ELF-1 (cell line): ENCODE measurements around the gene DDAH1.

ENCODE experiments used
- DNase-seq: peaks from one replicate; pipeline ENCODE4 v3.0.0-alpha.2; 2016; ENCODE audit warnings: low read depth, low spot score

The DDAH1 gene

DNA sequence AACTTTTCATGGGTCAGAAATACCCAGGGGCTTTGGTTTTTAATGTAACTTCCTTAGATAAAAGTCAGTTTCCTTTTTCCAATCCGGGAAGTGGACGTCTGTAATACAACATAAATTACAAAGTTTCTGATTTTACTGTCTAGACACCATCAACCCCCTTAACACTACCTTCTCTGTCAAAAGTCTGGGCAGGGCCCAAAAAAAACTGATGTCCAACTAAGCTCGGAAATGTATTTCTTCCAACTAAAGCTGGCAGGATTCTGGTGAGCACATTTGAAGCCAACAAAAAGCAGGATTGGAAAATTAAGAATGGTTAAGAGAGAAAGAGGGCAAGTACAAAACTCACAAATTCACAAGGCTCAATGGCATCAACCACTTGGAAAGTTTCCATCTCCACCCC, 24.3 kb downstream of the DDAH1 start:
- no peak for DNase-seq

DNA sequence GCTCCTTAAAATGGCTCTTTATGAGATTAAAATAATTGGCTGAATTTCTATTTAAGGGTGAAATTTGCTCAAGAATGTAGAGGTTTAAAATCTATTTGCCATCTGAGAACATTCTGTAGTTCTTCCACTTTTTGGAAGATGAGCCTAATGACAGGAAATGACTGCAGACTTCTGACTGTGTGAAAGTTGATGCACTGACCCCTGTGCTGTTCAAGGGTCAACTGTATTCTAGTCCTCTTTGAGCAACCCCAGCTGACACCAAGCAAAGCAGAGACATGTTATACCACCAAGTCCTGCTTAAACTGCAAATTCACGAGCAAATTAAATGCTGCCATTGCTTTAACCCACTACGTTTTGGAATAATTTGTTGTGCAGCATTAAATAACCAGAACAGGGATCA, 26.6 kb downstream of the DDAH1 start:
- DNase-seq, result no peak

GRCh38 chr1:85437139-85437538, 27.8 kb downstream of the DDAH1 start:
- DNase-seq, result no peak

- DNase-seq, result no peak
Measured at GRCh38 chr1:85433096-85433495, 31.9 kb downstream of the DDAH1 start.

GRCh38 chr1:85428471-85429089, 36.4 kb downstream of the DDAH1 start:
- DNase-seq, result no peak

GRCh38 chr1:85427849-85428248, 37.1 kb downstream of the DDAH1 start:
- no peak for DNase-seq

GRCh38 chr1:85427331-85427730, 37.6 kb downstream of the DDAH1 start:
- DNase-seq, result no peak

DNA sequence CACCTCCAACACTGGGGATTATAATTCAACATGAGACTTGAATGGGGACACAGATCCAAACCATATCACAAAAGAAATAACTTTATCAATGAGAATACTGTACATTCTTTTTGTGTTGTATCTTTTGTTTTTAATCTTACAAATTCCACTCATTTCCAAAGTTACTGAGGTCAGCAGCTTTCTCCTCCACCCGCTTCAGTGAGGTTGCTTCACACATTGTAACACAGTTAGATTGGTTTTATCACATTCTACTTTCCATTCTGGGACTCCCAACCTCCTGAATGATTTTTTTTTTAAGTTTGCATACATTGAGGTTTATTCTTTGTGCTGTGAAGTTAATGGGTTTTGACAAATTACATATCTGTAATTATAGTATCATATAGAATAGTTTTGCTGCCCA, 43.8 kb downstream of the DDAH1 start:
- DNase-seq, result no peak

DNA sequence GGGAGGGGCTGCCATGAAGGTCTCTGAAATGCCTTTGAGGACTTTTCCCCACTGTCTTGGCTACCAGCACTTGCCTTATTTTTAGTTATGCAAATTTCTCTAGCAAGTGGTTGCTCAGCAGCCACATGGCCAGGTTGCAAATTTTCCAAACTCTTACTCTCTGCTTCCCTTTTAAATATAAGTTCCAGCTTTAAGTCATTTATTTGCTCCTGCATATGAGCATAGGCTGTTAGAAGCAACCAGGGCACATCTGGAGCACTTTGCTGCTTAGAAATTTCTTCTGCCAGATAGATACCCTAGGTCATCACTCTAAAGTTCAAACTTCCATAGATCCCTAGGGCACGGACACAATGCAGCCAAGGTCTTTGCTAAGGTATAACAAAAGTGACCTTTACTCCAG, 44.8 kb downstream of the DDAH1 start:
- DNase-seq, result no peak

DNA sequence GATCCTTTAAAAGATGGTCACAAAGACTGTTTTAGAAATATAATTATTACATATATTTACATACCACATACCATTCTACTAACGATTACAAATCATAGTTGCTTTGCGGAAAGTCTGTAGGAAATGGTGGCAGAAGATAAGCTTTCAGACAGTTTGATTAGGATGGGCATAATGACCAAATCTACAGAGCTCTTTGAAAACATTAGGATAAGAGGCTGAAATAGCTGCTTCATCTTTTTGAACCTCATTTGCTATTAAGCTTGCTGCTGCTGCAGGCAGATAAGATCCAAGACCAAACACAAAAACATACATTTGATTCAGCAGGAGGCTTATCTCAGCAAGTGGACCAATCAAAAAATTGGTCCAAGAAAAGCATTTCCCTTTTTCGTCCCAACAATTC, 47.1 kb downstream of the DDAH1 start:
- DNase-seq, result no peak

DNA sequence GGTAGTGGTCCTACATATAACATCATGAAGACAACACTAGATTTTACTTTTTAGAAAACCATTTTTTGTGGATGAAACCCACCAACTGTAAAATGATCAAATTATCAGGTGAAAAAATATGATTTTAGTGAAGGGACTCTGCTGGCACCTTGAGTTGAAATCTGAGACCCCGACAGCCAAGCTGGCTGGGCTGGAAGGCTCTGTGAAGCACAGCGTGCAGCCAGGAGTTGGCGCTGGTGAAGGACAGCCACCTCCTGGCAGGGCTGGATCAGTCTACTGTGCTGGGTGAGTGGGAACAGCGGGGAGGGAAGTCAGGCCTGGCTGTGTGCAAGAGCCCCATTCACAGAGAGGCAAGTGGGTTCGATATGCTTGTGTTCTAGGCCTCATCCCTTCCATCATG, 47.9 kb downstream of the DDAH1 start:
- no peak for DNase-seq

- DNase-seq, result no peak
Measured at GRCh38 chr1:85413169-85413568, 51.8 kb downstream of the DDAH1 start.

GRCh38 chr1:85411567-85412305, 53.2 kb downstream of the DDAH1 start:
- DNase-seq, result peak; percentile 17

DNA sequence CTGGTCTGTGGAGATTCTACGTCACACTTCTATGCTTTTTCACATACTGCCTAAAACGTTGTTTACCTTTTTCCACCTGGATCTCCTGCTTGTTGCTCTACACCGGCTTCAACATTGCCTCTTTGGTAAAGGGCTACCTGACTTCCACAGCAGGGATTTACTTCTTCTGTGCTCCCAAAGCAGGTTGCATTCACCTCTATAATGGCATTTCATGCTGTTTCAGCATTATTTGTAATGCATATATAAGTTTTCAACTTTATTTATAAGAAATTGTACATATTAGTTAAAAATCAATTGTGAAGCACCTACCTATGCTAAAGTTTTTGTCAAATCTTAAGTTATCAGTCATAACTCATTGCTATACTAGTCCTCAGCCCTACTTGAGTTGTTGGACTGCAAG, 55.4 kb downstream of the DDAH1 start:
- no peak for DNase-seq

DNA sequence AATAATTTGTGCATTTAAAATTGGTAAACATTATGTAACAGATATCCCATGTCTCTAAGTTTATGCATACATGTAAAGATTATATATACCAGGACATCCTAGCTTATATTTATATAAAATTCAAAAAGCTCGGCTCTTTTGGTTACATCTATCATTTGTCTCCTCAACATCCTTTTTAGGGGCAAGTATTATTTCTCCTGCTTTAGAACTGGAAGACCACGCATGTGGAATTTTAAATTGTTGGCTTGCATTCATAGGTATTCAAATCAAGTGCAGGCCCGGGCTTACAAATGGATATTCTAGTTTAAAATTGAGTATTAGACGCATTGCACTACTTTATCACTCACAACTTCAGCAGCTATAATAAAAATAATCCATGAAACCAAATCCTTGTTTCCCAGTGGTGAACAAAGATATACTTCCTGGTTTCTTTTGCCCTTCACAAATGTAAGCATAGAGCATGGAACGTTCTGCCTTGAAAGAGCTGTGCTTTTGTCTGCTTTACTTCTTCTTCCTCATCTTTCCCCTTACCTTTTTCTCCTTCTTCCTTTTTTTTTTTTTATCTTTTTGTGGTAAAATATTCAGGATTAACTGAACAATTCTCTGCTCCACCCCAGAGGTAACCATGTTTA, 57.1 kb downstream of the DDAH1 start:
- no peak for DNase-seq

- no peak for DNase-seq
Measured at GRCh38 chr1:85406887-85407533, 57.9 kb downstream of the DDAH1 start.

DNA sequence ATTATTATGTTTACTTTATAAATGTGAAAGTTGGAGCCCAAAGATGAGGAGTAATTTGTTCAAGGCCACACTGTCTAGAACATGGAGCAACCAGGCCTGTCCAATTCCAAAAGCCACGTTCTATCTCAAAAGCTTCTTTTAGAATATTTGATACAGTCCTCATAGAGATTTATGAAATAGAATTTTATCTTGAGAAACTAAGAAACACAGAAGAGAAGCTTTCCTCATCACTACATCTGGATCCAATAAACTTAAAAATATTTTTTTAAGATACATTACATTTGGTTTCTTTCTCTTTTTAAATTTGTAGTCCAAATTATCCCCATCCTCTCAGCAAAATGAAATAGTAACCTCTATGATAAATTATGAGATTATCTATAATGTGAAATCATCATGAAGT, 58.9 kb downstream of the DDAH1 start:
- DNase-seq, result no peak

- DNase-seq, result no peak
Measured at GRCh38 chr1:85404408-85404807, 60.6 kb downstream of the DDAH1 start.

DNA sequence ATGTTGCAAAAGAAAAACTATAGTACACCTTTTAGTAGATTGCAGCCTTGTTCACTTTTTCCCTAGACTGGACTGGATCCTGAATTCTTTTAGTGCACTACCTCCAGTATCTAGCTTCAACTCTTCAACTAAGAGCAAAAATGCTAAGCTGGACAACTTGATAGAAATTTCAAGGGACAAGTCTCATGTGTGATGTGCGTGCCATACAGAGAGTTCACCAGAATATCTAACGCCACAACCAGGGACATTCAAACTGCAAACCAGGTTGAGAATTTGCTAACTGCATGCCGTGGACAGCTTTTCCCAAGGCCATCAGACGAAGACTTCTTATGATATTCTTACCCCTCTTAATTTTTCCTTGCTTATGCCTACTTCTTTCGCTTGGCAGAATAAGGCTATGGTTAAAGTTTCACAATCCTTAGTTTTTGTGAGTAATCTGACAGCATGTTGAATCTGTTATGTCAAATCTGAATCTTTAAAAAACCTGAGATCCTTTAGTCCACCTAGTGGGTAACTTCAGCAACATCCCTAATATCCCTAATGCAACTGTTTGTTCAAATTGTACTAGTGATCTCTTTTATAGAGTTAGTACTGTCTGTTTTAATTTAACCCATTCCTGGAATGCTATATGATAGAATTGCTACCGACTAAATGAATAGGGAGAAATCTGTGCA, 66.4 kb downstream of the DDAH1 start:
- DNase-seq, result no peak

DNA sequence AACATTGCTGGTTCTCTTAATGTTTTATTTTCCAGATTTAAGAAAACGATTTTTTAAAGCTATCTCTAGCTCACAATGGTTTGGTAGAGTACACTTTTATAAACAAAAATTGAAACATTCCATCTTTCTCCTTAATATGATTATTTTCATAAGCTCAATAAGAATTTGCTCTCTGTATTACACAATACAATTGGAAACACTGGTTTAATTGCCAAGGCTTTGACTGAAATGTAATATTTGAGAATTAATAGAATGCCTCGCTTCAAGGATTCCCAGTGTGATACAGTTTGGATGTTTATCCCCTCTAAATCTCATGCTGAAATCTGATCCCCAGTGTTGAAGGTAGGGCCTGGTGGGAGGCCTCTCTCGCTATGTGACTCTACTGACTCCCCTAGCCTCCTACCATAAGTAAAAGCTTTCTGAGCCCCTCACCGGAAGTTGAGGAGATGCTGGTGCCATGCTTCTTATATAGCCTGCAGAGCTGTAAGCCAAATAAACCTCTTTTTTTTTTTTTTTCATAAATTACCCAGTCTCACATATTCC, 67.4 kb downstream of the DDAH1 start:
- no peak for DNase-seq

- no peak for DNase-seq
Measured at GRCh38 chr1:85396194-85396593, 68.8 kb downstream of the DDAH1 start.

DNA sequence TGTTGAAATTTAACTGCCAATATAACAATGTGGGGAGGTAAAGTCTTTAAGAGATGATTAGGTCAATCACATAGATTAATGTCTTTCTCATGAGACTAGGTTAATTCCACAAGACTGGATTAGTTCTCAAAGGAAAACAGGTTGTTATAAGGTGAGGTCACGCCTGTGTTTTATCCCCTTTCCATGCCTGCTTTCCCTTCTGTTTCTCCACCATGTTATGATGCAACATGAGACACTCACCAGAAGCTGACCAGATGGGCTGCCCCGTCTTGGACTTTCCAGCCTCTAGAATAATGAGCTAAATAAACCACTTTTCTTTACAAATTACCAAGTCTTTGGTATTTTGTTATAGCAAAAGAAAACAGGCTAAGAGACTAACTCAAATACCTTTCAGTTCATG, 70.8 kb downstream of the DDAH1 start:
- no peak for DNase-seq
